Panc1 (cell line): Measurements from ENCODE around the gene CIAO2B. TPM values are rescaled to one million over a fixed set of nuclear protein-coding genes. Genes with fewer than 3 reads are reported as not detected.

Source experiments
- ATAC-seq: fragments of 200-7000 bp; cut with Tn5 transposase; 2 replicates; pipeline ENCODE4 v1.9.1; 2020; ENCODE audit warnings: mild to moderate bottlenecking, moderate library complexity
- BruUV-seq: library from RNA; stranded (reverse); fragments of 400-500 nt; replicated peaks from 2 replicates; lab custom pipeline; 2021; lab: Mats Ljungman, UMichigan
- CTCF ChIA-PET: fragments of 300-600 bp; sonication (Branson Sonifier 250); formaldehyde crosslinking; loops from one replicate; lab custom pipeline; 2022; ENCODE audit warnings: antibody characterized with exemption; lab: Charles Lee
- POLR2A ChIA-PET: fragments of 300-600 bp; sonication (Branson Sonifier 250); formaldehyde crosslinking; loops from one replicate; lab custom pipeline; 2022; ENCODE audit warnings: antibody characterized with exemption; lab: Charles Lee
- DNase-seq: peaks from one replicate; pipeline ENCODE4 v3.0.0-alpha.2; 2010; ENCODE audit warnings: low read depth, low spot score
- H3K27ac ChIP-seq: 2 replicates; pipeline ENCODE4 v1.5.1; 2011; ENCODE audit warnings: mild to moderate bottlenecking, low read length, inconsistent platforms
- H3K27me3 ChIP-seq: fragments of 200-500 bp; sonication (Bioruptor generic); 2 replicates; pipeline ENCODE4 v1.6.0; 2014; ENCODE audit warnings: low read length, inconsistent platforms; ENCODE audit not compliant: control insufficient read depth, insufficient read depth
- H3K36me3 ChIP-seq: fragments of 200-500 bp; sonication (Bioruptor generic); 2 replicates; pipeline ENCODE4 v1.5.1; 2014; ENCODE audit warnings: inconsistent platforms, mild to moderate bottlenecking, low read length, moderate library complexity; ENCODE audit not compliant: control insufficient read depth, insufficient read depth
- H3K4me1 ChIP-seq: 2 replicates; pipeline ENCODE4 v1.5.1; 2011; ENCODE audit warnings: inconsistent platforms, mild to moderate bottlenecking, low read length, moderate library complexity; ENCODE audit not compliant: control insufficient read depth, insufficient read depth
- H3K4me3 ChIP-seq, 2 experiments: 2 replicates each; pipeline ENCODE4 v1.5.1; 2011 to 2012; ENCODE audit warnings: low read depth in 2 of 2, low read length in 2 of 2, mild to moderate bottlenecking in 2 of 2, inconsistent platforms in 1 of 2, moderate library complexity in 1 of 2
- H3K9me3 ChIP-seq: fragments of 200-500 bp; sonication (Bioruptor generic); 2 replicates; pipeline ENCODE4 v1.5.1; 2014; ENCODE audit warnings: low read depth, mild to moderate bottlenecking, inconsistent platforms, low read length, moderate library complexity; ENCODE audit not compliant: control insufficient read depth, insufficient read depth
- POLR2AphosphoS5 ChIP-seq: IDR thresholded peaks from 2 replicates; pipeline ENCODE4 v1.6.1; 2012; ENCODE audit warnings: mild to moderate bottlenecking, low read depth, low read length, moderate library complexity
- SIN3A ChIP-seq: IDR thresholded peaks from 2 replicates; pipeline ENCODE4 v1.6.1; 2012; ENCODE audit warnings: low read depth, mild to moderate bottlenecking, low read length, moderate library complexity, borderline replicate concordance; ENCODE audit not compliant: insufficient read depth
- TCF7L2 ChIP-seq: IDR thresholded peaks from 2 replicates; pipeline ENCODE4 v1.6.1; 2011; ENCODE audit warnings: mild to moderate bottlenecking, low read depth, low read length, inconsistent platforms
- in situ Hi-C: cut with HindIII; loops from 2 replicates; pipeline ENCODE4 v1.10.0; 2016; ENCODE audit warnings: low sequenced_read_pairs, low pct_unique_long_range_greater_than_20kb
- intact Hi-C: fragments of 100-400 bp; cut with micrococcal nuclease; formaldehyde crosslinking; loops from one replicate; pipeline ENCODE4 v1.10.0; 2022; ENCODE audit not compliant: unreplicated experiment
- total RNA-seq: library from RNA; stranded (reverse); gene quantifications from one replicate; pipeline ENCODE4 v1.2.1, GENCODE V29; 2021; ENCODE audit not compliant: unreplicated experiment
- TF ChIP-seq, protein P1 (sequence below), 2 experiments: IDR thresholded peaks; 2 replicates each; pipeline ENCODE4 v1.6.1; 2011 to 2012; ENCODE audit warnings: low read depth in 2 of 2, control low read depth in 1 of 2, low read length in 1 of 2, mild to moderate bottlenecking in 1 of 2, moderate library complexity in 1 of 2; ENCODE audit not compliant: insufficient read depth in 1 of 2
- TF ChIP-seq, protein P2 (sequence below): fragments of 450-650 bp; IDR thresholded peaks from 2 replicates; pipeline ENCODE4 v1.5.1; 2017; ENCODE audit warnings: mild to moderate bottlenecking

The CIAO2B gene
- total RNA-seq, 1 experiment from 2014 or later: 96.6 TPM

DNA sequence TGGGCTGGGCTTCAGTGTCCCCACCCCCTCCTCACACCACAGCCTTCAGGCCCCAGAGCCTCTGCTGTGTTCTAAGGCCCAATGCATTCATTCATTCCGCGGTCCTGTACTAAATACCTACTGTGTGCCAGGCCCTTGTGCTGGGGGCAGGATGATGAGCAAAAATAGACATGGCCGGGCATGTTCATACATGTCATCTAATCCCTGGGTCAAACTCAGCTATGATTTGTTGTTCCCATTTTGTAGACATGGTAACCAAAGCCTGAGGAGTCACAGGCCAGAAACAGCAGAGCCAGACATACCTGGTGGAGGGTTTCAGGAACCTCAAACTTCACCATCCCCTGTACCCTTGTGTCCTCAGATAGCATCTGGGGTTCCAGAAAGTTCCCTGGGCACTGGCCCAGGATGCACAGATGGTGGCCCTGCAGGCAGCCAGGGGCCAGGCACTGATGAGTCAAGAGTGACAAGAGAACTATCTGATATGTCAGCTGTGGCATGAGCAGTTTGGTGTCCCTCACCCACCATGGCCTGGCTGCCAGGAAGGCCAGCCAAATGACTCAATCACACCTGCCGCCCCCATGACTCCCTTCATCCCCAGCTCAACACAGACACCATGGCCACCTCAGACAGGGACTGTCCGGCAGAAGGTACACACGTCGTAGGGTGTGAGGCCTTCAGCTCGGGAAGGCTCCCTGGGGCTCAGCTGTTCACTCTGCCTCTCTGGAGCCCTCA lies 6.1 kb downstream of the CIAO2B start:
- POLR2A ChIA-PET: interaction anchor here (0.7 kb wide), 1 partner anchor 11 kb away, joined by 5 read pairs; no protein-coding TSS in a partner anchor
- CTCF ChIA-PET: interaction anchor here (0.6 to 0.9 kb wide), 4 partner anchors 18 to 233 kb away, joined by 3 to 5 read pairs (median 3); no protein-coding TSS in a partner anchor
- Histone ChIP-seq H3K4me1 (peaks cover 6% of the 10 kb centered on the region; the same call in 1 of the 2 replicates), H3K4me3 (no peak overlapping the region), H3K27ac (no peak overlapping the region), H3K36me3 (no peaks in the 10 kb centered on the region), H3K27me3 (no peaks in the 10 kb centered on the region), H3K9me3 (no peaks in the 10 kb centered on the region)
- DNase-seq (no peak), ATAC-seq (no peak)
- BruUV-seq: no TSS peak
- TF ChIP-seq, protein P1, sequence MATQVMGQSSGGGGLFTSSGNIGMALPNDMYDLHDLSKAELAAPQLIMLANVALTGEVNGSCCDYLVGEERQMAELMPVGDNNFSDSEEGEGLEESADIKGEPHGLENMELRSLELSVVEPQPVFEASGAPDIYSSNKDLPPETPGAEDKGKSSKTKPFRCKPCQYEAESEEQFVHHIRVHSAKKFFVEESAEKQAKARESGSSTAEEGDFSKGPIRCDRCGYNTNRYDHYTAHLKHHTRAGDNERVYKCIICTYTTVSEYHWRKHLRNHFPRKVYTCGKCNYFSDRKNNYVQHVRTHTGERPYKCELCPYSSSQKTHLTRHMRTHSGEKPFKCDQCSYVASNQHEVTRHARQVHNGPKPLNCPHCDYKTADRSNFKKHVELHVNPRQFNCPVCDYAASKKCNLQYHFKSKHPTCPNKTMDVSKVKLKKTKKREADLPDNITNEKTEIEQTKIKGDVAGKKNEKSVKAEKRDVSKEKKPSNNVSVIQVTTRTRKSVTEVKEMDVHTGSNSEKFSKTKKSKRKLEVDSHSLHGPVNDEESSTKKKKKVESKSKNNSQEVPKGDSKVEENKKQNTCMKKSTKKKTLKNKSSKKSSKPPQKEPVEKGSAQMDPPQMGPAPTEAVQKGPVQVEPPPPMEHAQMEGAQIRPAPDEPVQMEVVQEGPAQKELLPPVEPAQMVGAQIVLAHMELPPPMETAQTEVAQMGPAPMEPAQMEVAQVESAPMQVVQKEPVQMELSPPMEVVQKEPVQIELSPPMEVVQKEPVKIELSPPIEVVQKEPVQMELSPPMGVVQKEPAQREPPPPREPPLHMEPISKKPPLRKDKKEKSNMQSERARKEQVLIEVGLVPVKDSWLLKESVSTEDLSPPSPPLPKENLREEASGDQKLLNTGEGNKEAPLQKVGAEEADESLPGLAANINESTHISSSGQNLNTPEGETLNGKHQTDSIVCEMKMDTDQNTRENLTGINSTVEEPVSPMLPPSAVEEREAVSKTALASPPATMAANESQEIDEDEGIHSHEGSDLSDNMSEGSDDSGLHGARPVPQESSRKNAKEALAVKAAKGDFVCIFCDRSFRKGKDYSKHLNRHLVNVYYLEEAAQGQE (IDR thresholded peaks at IDR 0.05; ENCODE audit: insufficient read depth in 1 of 2, low read depth in 2 of 2, low read length in 1 of 2): no peak
- TF ChIP-seq, protein P2, sequence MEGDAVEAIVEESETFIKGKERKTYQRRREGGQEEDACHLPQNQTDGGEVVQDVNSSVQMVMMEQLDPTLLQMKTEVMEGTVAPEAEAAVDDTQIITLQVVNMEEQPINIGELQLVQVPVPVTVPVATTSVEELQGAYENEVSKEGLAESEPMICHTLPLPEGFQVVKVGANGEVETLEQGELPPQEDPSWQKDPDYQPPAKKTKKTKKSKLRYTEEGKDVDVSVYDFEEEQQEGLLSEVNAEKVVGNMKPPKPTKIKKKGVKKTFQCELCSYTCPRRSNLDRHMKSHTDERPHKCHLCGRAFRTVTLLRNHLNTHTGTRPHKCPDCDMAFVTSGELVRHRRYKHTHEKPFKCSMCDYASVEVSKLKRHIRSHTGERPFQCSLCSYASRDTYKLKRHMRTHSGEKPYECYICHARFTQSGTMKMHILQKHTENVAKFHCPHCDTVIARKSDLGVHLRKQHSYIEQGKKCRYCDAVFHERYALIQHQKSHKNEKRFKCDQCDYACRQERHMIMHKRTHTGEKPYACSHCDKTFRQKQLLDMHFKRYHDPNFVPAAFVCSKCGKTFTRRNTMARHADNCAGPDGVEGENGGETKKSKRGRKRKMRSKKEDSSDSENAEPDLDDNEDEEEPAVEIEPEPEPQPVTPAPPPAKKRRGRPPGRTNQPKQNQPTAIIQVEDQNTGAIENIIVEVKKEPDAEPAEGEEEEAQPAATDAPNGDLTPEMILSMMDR: no peak
- no peak for TF ChIP-seq TCF7L2
- TF ChIP-seq SIN3A: no peak
- no peak for TF ChIP-seq POLR2AphosphoS5
- intact Hi-C loops (no loop called here), in situ Hi-C loops (no loop called here)

DNA sequence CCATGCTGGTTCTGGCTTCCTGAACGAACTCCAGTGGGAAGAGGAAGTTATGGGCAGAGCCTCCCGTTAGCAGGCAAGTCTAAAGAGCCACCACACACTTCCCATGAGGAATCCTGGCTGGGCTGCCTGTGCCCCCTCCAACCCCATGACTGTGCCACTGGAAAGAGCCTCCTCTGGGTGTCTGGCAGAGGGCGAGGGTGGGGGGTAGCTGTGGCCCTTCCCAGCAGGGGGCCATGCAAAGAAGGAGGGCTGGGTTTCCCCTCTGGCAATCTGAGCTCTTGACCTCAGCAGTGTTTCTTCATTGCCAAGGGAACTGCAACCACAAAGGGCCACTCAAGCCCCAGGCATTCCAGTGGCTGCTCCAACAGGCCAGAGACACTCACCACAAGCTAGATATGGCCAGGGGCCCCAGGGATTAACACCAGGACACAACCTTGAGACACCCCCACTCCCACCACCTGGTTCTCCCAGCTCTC lies 7.2 kb downstream of the CIAO2B start:
- no peak for DNase-seq
- peaks cover 6% of the 10 kb centered on the region; the same call in 1 of the 2 replicates for H3K4me1 ChIP-seq
- no peak overlapping the region for H3K4me3 ChIP-seq
- H3K36me3 ChIP-seq: no peaks in the 10 kb centered on the region
- CTCF ChIA-PET: no interaction called here
- POLR2A ChIA-PET: no interaction called here
- ATAC-seq: peak; percentile 54
- in situ Hi-C loops (no loop called here), intact Hi-C loops (no loop called here)
- H3K9me3 ChIP-seq: no peaks in the 10 kb centered on the region
- TF ChIP-seq POLR2AphosphoS5 (no peak), SIN3A (no peak), TCF7L2 (no peak)
- TF ChIP-seq, protein P2: no peak
- TF ChIP-seq, protein P1 (IDR thresholded peaks at IDR 0.05; ENCODE audit: insufficient read depth in 1 of 2, low read depth in 2 of 2, low read length in 1 of 2): no peak
- H3K27ac ChIP-seq: no peak overlapping the region
- no TSS peak for BruUV-seq
- H3K27me3 ChIP-seq: no peaks in the 10 kb centered on the region
